Stomach (tissue), 4 donors: ENCODE data around the gene ACACB.

Experiments
- CTCF ChIP-seq, 7 experiments: fragments of 450-650 bp in 4 of 7; fragments of 200-600 bp in 3 of 7; sonication (generic) in 3 of 7; IDR thresholded peaks; one replicate each; pipeline ENCODE4 v1.5.1; 2016 to 2019; ENCODE audit warnings: antibody characterized with exemption in 7 of 7, control low read depth in 2 of 7, mild to moderate bottlenecking in 1 of 7
- POLR2AphosphoS5 ChIP-seq, 3 donors: sonication (generic); formaldehyde crosslinking; IDR thresholded peaks; one replicate each; pipeline ENCODE4 v1.6.1; 2016; ENCODE audit warnings: antibody characterized with exemption in 3 of 3

GRCh38 chr12:109156036-109156435 lies 39.6 kb downstream of the ACACB start:
- TF ChIP-seq POLR2AphosphoS5 (IDR thresholded peaks at IDR 0.05) (no peak), CTCF (IDR thresholded peaks at IDR 0.05) (no peak)
